Mesenteric fat pad (tissue), 1 donor: ENCODE results near the gene ZAR1L. TPM values are rescaled to one million over a fixed set of nuclear protein-coding genes. Genes with fewer than 3 reads are reported as not detected.

Experiments used
- DNase-seq: peaks from one replicate; pipeline ENCODE4 v3.0.0-alpha.2; 2020; ENCODE audit warnings: low spot score
- total RNA-seq: library from RNA; stranded (reverse); fragmentation: NEBNext Ultra II Directional; extraction: Animal tissue kit (Norgen Biotek cat#: 25700); gene quantifications from one replicate; pipeline ENCODE4 v1.2.1, GENCODE V29; 2021
- donor health status: DM: yes; HTN: yes; CAD: no.

Gene ZAR1L
- total RNA-seq, 1 donor from 2014 or later: not detected

DNA sequence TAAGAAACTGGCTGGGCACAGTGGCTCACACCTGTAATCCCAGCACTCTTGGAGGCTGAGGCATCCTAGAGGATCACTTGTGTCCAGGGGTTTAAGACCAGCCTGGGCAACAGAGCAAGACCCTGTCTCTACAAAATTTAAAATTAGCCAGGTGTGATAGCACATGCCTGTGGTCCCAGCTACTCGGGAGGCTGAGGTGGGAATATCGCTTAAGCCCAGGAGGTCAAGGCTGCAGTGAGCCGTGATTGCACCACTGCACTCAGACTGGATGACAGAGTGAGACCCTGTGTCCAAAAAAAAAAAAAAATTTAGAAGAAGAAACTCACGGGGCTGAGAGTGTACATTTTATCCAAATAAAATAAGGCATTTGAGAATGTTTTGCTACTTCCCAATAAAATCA is 58.9 kb downstream of the ZAR1L start:
- no peak for DNase-seq

DNA sequence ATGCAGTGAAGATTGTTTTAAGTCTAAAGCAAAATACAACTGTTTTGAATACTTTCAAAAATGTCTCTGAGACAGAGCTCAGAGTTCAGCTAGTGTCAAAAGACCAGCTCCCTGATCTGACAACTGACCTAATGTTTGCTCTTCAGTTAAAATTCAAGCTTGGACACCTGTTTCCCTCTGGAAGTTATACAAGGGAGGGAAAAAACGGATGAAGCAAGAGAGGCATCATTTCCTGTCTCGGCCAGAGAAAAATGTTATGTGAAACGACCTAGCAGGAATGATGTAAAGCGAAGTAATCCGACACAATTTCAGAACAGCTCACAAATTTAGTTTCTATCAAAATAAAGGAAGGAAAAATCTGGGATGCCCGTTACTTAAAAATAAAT is 59.4 kb downstream of the ZAR1L start:
- DNase-seq: no peak

GRCh38 chr13:32254916-32255723 is 60.0 kb downstream of the ZAR1L start:
- DNase-seq: no peak

GRCh38 chr13:32254416-32254815 is 60.7 kb downstream of the ZAR1L start:
- DNase-seq: no peak

- no peak for DNase-seq
Measured at GRCh38 chr13:32253911-32254399, 61.2 kb downstream of the ZAR1L start.

Other genes starting within 250 kb of the ZAR1L start
- 1.9 TPM for gene BRCA2, start 145 bp upstream of the ZAR1L start, total RNA-seq
- gene N4BP2L1, start 112.8 kb upstream of the ZAR1L start, total RNA-seq: 10.1 TPM
- gene N4BP2L2, start 223.4 kb upstream of the ZAR1L start, total RNA-seq: 117 TPM